GM18858 (cell line): ENCODE measurements around the gene ZC3H11A.
"Not testable (repeated sequence)": the region's sequence is repeated elsewhere in the genome, so short reads cannot be mapped to it uniquely, and the experiment has no call there.

ENCODE experiments used
- ATAC-seq: cut with Tn5 transposase; IDR thresholded peaks from one replicate; pipeline ENCODE4 v1.9.1; 2021; ENCODE audit not compliant: unreplicated experiment

Gene ZC3H11A

DNA sequence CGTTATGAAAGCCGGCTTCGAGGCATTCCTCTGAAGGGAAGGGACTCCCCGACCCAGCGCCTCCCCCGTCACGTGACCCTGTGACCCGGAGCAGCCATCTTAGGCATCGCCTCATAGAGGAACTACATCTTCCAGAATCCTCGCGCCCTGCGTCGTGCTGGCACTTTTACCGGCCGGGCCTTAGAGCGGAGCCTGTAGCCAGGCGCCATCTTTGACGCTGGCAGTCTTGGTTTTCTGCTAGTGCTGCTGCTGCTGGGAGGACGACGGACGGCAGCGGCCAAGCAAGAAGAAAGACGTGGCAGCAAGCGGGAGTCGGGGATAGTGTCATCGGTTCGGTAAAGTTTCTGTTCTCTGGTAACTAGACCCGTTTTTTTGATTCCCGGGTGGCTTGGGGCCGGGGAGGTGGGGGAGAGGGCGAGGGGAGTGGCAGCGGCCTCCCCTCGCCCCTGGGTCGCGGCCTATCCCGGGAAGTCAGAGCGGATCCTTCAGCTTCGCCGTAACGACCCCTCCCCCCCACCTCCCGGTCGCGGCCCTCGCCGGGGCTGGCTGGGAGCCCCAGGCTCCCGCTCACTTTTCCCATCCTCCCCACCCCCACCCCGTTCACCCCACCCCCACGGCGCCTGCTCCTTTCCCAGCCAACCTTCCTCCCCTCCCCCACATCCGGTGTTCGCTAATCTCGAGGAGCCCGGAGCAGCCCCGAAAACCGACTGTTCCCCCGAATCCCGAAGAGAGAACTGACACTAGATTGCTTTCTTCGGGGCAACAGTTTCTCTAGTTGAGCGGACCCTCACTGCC is at the start of gene ZC3H11A, which contains the start of gene ZBED6:
Gene ZC3H11A (plus strand): TSS at position 183 of the 795 bp plus-strand sequence. CDS start 21,448 bp downstream, outside the sequence.
Gene ZBED6 (plus strand): TSS at position 183 of the 795 bp plus-strand sequence. CDS start 1,900 bp downstream, outside the sequence.
- ATAC-seq: peak; percentile 88

DNA sequence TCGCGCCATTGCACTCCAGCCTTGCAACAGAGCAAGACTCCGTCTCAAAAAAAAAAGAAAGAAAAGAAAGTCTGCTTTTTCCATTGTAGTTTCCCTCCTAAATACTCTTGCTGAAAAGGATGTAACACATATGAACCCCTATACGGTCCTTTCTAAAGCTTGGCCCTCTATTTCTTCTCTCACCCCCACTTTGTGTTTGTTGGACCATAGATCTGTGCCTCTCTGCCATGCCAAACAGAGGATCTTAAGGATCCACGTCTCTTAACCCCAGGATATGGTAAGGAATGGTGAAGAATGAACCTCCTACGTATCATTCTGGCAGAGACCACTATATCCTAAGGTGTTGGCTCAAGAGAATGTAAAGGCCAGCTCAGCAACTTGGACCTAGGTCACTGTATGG is 49.1 kb upstream of the ZC3H11A start:
- ATAC-seq: no peak

GRCh38 chr1:203751051-203751450 is 44.4 kb upstream of the ZC3H11A start:
- ATAC-seq: no peak

DNA sequence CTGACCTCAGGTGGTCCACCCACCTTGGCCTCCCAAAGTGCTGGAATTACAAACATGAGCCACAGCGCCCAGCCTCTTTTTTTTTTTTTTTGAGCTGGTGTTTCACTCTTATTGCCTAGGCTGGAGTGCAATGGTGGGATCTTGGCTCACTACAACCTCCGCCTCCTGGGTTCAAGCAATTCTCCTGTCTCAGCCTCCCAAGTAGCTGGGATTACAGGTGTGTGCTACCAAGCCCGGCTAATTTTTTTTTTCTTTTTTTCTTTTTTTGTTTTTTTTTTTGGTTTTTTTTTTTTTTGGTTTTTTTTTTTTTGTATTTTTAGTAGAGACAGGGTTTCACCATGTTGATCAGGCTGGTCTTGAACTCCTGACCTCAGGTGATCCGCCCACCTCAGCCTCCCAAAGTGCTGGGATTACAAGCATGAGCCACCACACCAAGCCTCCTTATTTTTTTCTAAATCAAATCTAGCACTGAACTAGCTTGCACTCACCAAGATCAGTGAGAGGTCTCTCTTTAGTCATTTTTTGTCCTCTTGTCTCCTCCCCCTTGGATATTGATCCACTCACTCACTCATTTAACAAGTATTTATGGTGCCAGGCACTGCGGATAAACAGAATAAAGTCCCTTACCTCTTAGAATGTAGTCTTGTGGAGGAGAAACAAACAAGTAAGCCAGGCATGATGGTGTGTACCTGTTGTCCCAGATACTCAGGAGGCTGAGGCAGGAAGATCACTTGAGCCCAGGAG is 43.6 kb upstream of the ZC3H11A start:
- ATAC-seq: not testable (repeated sequence)

DNA sequence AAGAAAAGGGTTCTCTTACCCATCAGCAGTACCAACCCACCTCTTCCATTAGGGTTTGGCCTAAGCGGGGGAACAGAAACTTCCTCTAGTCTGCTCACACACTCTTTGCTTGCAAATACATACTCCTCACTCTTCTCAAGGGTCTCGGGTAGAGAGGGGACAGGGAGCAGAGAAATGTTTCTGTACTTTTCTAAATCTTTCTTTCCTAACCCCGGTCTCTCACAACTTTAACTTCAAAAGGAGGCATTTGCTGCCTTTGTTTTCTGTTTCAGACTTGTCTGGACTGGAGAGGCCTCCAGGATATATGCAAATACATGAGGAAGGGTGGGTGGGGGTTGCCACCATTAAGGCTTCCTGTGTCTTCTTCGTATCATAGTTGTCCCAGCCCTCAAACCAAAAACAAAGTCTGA is 41.0 kb upstream of the ZC3H11A start:
- no peak for ATAC-seq

DNA sequence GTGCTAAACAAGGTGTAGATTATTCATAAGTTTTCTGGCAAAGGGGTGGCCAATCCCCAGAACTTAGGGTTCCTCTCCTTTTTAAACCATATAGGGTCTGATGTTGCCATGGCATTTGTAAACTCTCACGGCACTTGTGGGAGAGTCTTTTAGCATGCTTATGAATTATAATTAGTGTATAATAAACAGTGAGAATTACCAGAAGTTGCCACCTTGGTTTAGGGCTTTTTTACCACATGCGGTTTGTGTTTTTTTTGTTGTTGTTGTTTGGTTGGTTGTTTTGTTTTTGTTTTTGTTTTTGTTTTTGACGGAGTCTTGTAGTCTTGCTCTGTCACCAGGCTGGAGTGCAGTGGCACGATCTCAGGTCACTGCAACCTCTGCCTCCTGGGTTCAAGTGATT is 39.4 kb upstream of the ZC3H11A start:
- ATAC-seq: no peak

DNA sequence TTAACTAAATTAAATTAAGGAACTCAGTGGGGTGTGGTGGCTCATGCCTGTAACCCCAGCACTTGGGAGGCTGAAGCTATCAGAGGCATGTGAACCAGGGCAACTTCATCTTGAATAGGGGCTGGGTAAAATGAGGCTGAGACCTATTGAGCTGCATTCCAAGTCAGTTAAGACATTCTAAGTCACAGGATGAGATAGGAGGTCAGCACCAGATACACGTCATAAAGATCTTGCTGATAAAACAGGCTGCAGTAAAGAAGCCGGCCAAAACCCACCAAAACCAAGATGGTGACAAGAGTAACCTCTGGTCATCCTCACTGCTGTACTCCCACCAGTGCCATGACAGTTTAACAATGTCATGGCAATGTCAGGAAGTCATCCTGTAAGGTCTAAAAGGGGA is 36.7 kb upstream of the ZC3H11A start:
- not testable (repeated sequence) for ATAC-seq

DNA sequence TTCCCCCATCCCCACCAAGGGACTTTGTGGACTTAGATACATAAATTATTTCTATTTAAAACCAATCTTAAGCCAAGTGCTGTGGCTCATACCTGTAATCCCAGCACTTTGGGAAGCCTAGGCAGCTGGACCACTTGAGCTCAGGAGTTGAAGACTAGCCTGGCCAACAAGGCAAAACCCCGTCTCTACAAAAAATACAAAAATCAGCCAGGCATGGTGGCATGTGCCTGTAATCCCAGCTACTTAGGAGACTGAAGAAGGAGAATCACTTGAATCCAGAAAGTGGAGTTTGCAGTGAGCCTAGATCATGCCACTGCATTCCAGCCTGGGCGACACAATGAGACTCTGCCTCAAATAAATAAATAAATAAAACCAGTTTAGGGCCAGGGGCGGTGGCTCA is 34.9 kb upstream of the ZC3H11A start:
- ATAC-seq: no peak

DNA sequence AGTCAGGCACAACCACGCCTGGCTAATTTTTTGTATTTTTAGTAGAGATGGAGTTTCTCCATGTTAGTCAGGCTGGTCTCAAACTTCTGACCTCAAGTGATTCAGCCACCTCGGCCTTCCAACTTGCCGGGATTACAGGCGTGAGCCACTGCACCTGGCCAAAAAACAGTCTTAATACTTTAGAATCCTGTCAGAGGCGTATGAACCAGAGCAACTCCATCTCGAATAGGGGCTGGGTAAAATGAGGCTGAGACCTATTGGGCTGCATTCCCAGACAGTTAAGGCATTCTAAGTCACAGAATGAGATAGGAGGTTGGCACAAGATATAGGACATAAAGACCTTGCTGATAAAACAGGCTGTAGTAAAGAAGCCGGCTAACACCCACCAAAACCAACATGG is 33.5 kb upstream of the ZC3H11A start:
- ATAC-seq: not testable (repeated sequence)

- no peak for ATAC-seq
These were observed 31.9 kb upstream of the ZC3H11A start for GRCh38 chr1:203763505-203763904.

DNA sequence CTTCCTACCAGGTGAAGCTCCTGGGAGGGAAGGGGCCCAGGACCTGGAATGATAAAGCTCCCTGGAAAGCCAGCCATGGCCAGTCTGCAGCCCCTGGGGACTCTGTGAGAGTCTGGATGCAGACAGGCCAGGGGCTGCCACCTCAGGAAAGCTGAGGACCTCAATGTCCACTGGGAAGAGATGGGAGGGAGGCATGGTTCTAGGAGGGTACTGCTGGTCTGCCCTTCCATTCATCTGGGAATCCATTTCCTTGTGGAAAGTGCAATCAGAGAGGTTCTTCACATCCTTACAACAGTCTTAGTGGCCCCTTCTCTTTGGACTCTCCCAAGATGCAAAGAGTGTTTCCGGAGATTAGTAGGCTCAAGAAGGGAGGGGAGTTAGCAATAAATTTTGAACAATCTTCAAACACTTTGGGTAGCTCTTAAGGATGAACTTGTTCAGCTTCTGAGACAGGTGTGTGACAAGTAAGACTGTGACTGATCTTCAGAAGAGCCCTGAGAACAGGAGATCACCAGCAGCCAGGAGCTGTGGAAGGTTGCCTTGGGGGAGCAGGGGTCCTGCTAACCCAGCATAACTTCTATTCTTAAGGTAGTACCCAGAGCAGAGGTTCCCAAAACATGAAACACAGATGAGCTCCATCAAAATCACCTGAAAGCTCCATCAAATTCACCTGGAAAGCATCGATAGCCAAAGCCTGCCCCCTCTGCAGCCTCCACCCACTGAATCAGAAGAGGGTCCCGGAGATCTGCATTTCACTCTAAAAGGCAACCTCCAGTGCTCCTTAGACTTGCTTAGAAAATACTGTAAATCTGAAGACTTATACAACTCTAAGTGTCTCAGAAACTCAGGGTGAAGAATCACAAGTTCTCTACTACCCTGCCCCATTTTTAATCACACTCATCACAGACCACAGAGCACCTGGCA is 31.1 kb upstream of the ZC3H11A start:
- no peak for ATAC-seq

DNA sequence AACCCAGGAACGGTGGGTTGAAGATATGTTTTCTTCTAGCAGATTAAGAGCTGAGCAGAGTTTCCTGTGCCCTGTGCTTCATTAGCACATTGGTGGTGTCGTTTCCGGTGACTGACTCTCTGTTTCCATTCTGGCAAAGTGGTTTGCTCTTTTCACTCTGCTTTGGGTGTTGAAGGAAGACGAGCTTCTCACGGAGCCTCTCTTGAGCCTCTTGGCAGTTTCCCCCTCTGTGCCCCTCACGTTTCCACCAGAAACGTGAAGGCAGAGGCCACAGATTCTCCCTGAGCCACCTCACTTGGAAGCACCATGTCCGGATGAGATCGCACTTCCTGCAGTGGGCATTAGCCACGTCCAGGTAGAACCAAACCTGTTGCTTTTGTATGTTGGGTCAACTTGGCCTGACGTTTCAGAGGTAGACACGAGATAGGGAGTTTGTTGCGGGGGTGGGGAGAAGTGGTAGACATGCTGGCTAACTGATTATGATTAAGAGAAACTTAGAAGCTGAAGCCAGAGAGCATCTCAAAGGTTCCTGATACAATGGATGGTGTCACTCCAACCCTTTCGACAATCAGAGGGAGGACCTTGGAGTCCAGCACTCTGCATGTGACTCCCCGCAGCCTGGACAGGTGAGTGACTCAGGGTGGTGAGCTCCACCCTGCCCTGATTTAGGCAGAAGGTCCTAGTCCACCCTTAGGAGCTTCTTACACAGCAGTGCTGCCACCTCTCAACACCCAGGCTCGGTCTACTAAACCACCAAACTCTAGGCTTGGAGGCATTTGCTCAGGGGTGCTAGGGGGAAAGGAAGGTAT is 30.2 kb upstream of the ZC3H11A start, which contains the start of gene LAX1:
Gene LAX1 (plus strand): TSS at position 155 of the 809 bp plus-strand sequence. CDS start 383 bp downstream, at position 538.
- ATAC-seq: peak; percentile 68

GRCh38 chr1:203768256-203768655 is 27.2 kb upstream of the ZC3H11A start:
- no peak for ATAC-seq

- no peak for ATAC-seq
These were observed 25.7 kb upstream of the ZC3H11A start for GRCh38 chr1:203769505-203770343.

DNA sequence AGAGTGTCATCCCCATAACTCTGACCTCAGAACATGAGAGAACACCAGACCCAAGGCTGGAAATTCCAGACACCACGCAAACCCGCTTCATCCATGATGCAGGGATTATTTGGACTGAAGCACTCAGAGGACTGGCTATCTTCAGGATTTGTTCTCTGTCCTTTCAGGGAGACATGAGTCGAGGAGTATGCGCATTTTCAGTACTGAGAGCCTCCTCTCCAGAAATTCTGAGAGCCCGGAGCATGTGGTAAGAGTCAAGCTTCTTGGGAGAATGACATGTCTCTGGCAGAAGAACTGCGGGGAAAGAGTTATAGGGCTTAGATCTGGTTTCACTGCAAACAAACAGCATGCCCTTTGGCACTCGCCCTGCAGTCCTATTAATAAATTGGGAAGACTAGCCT is 23.5 kb upstream of the ZC3H11A start:
- no peak for ATAC-seq

DNA sequence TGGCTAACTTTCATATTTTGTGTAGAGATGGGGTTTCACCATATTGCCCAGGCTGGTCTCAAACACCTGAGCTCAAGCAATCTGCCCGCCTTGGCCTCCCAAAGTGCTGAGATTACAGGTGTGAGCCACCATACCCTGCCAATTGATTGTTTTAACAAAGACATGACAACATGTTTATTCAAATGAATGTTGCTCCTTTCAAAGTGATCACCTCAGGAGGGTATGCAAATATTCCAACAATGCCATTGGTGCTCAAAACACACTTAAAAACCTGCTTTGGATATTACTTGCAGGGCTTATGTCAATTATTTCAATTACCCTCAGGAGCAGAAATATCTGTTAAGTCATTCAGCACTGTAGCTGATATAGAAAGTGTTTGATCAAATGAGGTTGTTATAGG is 22.6 kb upstream of the ZC3H11A start:
- ATAC-seq: no peak

- ATAC-seq: no peak
These were observed 18.8 kb upstream of the ZC3H11A start for GRCh38 chr1:203776636-203777035.

DNA sequence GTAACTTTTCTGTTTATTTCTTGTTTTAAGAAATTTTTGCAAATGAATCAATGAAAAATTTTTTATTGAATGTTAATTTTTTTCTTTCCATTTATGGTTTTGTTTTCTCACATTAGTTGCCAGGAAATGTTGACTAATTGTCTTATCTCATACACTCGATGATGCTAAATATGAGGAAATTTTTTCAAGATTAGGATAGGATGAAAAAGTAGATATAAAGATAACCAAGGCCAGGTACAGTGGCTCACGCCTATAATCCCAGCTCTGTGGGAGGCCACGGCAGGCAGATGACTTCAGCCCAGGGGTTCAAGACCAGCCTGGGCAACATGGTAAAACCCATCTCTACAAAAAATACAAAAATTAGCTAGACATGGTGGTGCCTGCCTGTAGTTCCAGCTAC is 17.8 kb upstream of the ZC3H11A start:
- ATAC-seq: no peak

DNA sequence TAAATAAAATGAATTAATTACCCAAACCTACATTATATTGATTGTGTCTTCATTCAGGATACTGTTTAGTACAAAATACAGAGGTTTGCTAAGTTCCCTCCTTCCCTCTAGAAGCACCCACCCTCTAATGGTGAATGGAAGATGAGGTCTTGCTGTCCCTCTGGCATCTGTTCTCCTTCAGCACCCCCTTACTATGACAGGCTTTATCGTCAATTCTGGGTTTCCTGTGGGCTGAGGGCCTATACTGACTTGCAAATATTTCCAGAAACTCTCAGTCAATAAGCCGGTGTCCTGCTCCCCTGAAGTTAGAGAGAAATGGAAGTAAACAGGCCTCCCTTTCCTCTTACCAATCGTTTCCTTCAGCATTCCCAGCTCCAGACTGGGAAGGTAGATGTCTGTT is 17.3 kb upstream of the ZC3H11A start:
- no peak for ATAC-seq
